GM19035 (cell line): ENCODE results near the gene MYO15B.

Experiments
- ATAC-seq: cut with Tn5 transposase; IDR thresholded peaks from one replicate; pipeline ENCODE4 v1.9.1; 2021; ENCODE audit not compliant: unreplicated experiment

The MYO15B gene

GRCh38 chr17:75622771-75623273 is 35.2 kb downstream of the MYO15B start:
- ATAC-seq: no peak

DNA sequence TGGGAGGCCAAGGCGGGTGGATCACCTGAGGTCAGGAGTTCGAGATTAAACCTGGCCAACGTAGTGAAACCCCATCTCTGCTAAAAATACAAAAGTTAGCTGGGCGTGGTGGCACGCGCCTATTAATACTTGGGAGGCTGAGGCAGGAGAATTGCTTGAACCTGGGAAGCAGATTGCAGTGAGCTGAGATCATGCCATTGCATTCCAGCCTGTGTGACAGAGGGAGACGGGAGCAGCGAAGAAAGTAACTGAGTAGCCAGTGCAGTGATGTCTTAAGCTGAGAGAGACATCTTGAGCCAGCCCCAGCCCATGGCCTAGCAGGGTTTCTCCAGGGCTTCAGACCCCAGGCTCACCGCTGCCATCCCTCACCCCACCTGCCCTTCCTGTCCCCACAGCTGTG is 35.8 kb downstream of the MYO15B start:
- no peak for ATAC-seq

GRCh38 chr17:75624021-75624420 is 36.4 kb downstream of the MYO15B start:
- ATAC-seq: no peak

DNA sequence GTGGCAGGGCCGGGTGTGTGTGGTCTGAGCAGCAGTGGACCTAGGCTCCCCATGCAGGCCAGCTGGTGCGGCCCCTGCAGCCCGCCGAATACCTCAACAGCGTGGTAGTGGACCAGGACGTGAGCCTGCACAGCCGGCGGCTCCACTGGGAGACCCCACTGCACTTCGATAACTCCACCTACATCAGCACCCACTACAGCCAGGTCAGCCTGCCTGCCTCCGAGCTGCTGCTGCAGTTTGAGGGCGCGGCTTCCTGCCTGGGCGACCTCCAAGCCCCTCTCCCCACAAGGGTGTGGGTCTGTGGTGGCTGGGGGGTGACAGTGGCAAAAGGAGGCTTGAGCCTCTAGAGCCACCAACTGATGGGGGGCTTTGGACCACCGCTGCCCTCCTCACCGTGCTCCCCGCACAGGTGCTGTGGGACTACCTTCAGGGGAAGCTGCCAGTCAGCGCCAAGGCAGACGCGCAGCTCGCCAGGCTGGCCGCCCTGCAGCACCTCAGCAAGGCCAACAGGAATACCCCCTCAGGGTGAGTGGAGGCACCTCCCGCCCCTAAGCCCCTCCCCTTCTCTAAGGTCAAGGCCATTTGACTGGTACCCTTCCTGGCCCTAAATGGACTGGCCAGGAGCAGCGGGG is 37.2 kb downstream of the MYO15B start:
- no peak for ATAC-seq

- no peak for ATAC-seq
Measured at GRCh38 chr17:75625813-75626486, 38.4 kb downstream of the MYO15B start.

GRCh38 chr17:75626496-75627038 is 39.0 kb downstream of the MYO15B start:
- no peak for ATAC-seq

DNA sequence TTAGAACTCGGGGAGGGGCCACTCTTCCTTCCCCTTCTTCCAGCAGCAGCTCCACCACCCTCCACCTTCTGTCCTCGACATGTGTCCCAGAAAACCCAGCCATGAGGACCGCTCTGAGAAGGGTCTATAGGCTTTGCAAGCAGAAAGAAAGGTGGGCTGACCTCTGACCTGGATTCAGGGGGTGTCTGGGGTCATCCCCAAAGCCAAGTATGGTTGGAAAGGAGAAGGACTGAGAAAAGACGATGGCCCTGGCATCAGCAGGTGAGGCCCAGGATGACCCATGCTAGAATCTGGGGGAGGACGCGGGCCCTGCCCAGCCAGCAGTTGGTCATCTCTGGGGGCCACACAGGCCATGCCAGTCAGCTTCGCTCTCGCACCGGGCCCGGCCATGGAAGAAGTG is 39.5 kb downstream of the MYO15B start:
- ATAC-seq: no peak

GRCh38 chr17:75628425-75628824 is 40.8 kb downstream of the MYO15B start:
- no peak for ATAC-seq

GRCh38 chr17:75629157-75629556 is 41.6 kb downstream of the MYO15B start:
- no peak for ATAC-seq

- no peak for ATAC-seq
Measured at GRCh38 chr17:75630071-75630917, 42.7 kb downstream of the MYO15B start.

GRCh38 chr17:75631353-75631752 is 43.8 kb downstream of the MYO15B start:
- no peak for ATAC-seq

- ATAC-seq: no peak
Measured at GRCh38 chr17:75632428-75632827, 44.8 kb downstream of the MYO15B start.

GRCh38 chr17:75632863-75633485 is 45.4 kb downstream of the MYO15B start, which contains the start of gene SMIM5:
TSS of gene SMIM5 (plus strand) at chr17:75633434. CDS start at chr17:75640202, 6,768 bp downstream.
- ATAC-seq: no peak

GRCh38 chr17:75633486-75634375 is 46.1 kb downstream of the MYO15B start:
- ATAC-seq: no peak

GRCh38 chr17:75634376-75634740 is 46.8 kb downstream of the MYO15B start:
- ATAC-seq: no peak

DNA sequence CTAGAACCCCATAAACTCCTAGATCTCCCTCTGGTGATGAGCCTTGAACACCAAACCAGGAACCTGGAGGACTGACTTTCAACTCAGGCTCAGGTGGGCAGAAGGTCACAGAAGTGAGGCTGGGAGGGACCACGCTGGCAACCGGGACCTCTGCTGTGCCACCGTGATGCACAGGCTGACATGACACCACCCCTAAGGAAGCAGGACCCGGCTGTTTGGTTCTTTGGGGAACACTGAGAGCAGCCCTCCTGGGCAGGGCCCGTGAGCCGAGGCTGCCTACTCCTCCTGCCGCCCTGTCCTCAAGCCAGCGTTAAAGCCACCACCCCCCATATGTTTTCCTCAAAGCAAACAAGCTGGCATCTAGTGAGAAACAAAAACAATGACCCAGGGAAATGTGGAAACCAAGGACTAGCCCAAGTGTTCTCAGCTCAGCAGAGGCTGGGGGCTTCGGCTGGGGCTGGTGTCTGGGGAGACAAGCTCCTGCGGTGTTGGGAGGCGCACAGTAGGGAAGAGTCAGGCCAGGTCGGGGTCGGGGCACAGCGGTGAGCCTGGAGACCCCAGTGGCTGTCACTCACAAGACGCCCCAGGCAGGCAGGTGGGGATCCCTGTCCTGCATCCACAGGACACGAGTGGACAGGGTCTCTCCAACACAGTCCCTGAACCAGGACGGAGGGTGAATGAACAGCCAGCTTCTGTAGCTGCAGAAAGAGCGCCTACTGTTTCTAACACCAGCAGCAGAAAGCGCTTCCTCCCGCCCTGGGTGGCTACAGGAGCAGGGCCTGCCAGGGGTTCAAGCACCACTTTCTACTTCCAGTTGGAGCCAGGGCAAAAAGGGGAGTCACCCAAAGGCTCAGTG is 47.4 kb downstream of the MYO15B start:
- no peak for ATAC-seq

- no peak for ATAC-seq
Measured at GRCh38 chr17:75635610-75636202, 48.1 kb downstream of the MYO15B start.

- no peak for ATAC-seq
Measured at GRCh38 chr17:75636381-75637142, 49.0 kb downstream of the MYO15B start.
